KBM-7 (cell line): ENCODE data around the gene TTF2.

Experiments used
- DNase-seq: peaks from one replicate; pipeline ENCODE4 v3.0.0-alpha.2; 2015
- in situ Hi-C: fragments of 300-500 bp; cut with MboI; formaldehyde crosslinking; loops from 2 replicates; pipeline ENCODE4 v1.14.3; 2020; ENCODE audit warnings: low sequenced_read_pairs, low pct_unique_long_range_greater_than_20kb, mixed read lengths

TTF2 gene

GRCh38 chr1:117059678-117060440 is at the start of gene TTF2:
TTF2 (plus strand) TSS chr1:117060326; CDS start chr1:117060347, 21 bp downstream.
- in situ Hi-C loops: no loop called here
- peak; percentile 100 for DNase-seq

- in situ Hi-C loops: no loop called here
- no peak for DNase-seq
Measured at GRCh38 chr1:117011334-117011733, 48.8 kb upstream of the TTF2 start.

GRCh38 chr1:117013309-117013858 is 46.7 kb upstream of the TTF2 start:
- in situ Hi-C loops: no loop called here
- DNase-seq: no peak

GRCh38 chr1:117014209-117014608 is 45.9 kb upstream of the TTF2 start:
- in situ Hi-C loops: no loop called here
- no peak for DNase-seq

GRCh38 chr1:117015724-117016123 is 44.4 kb upstream of the TTF2 start:
- in situ Hi-C loops: no loop called here
- DNase-seq: no peak

GRCh38 chr1:117017062-117017461 is 43.1 kb upstream of the TTF2 start:
- DNase-seq: no peak
- in situ Hi-C loops: no loop called here

- DNase-seq: no peak
- in situ Hi-C loops: no loop called here
Measured at GRCh38 chr1:117017648-117018047, 42.5 kb upstream of the TTF2 start.

GRCh38 chr1:117020526-117021156 is 39.5 kb upstream of the TTF2 start:
- in situ Hi-C loops: no loop called here
- no peak for DNase-seq

GRCh38 chr1:117022114-117022513 is 38.0 kb upstream of the TTF2 start:
- no peak for DNase-seq
- in situ Hi-C loops: no loop called here

GRCh38 chr1:117025568-117025967 is 34.6 kb upstream of the TTF2 start:
- no peak for DNase-seq
- in situ Hi-C loops: loop anchor here (25.0 kb wide), 1 partner anchor 288 kb away; no protein-coding TSS in a partner anchor

- in situ Hi-C loops: loop anchor here (25.0 kb wide), 1 partner anchor 289 kb away; no protein-coding TSS in a partner anchor
- no peak for DNase-seq
Measured at GRCh38 chr1:117026361-117026760, 33.8 kb upstream of the TTF2 start.

GRCh38 chr1:117029685-117030084 is 30.4 kb upstream of the TTF2 start:
- in situ Hi-C loops: loop anchor here (25.0 kb wide), 1 partner anchor 292 kb away; no protein-coding TSS in a partner anchor
- no peak for DNase-seq

GRCh38 chr1:117030271-117030877 is 29.8 kb upstream of the TTF2 start:
- no peak for DNase-seq

GRCh38 chr1:117032266-117032665 is 27.9 kb upstream of the TTF2 start:
- DNase-seq: no peak
- in situ Hi-C loops: loop anchor here (25.0 kb wide), 1 partner anchor 295 kb away; no protein-coding TSS in a partner anchor

More at GRCh38 chr1:117030271-117030877, 29.8 kb upstream of the TTF2 start:
- in situ Hi-C loops: loop anchor here (25.0 kb wide), 1 partner anchor 293 kb away; no protein-coding TSS in a partner anchor

- no peak for DNase-seq
- in situ Hi-C loops: loop anchor here (25.0 kb wide), 1 partner anchor 296 kb away; no protein-coding TSS in a partner anchor
Measured at GRCh38 chr1:117032681-117033539, 27.2 kb upstream of the TTF2 start.

GRCh38 chr1:117033772-117034171 is 26.4 kb upstream of the TTF2 start:
- in situ Hi-C loops: loop anchor here (25.0 kb wide), 1 partner anchor 296 kb away; no protein-coding TSS in a partner anchor
- DNase-seq: no peak

GRCh38 chr1:117034791-117035290 is 25.3 kb upstream of the TTF2 start:
- DNase-seq: no peak
- in situ Hi-C loops: loop anchor here (25.0 kb wide), 1 partner anchor 298 kb away; no protein-coding TSS in a partner anchor

GRCh38 chr1:117036018-117036461 is 24.1 kb upstream of the TTF2 start:
- in situ Hi-C loops: loop anchor here (25.0 kb wide), 1 partner anchor 299 kb away; no protein-coding TSS in a partner anchor
- DNase-seq: peak; percentile 29
